HUDEP-2 (cell line): ENCODE results near the gene RAB11A.

ENCODE experiments used
- DNase-seq, 76 experiments: peaks; one replicate each; lab custom pipeline; 2025; ENCODE audit not compliant: unreplicated experiment in 76 of 76; lab: John Stamatoyannopoulos, UW

Gene RAB11A

GRCh38 chr15:65914981-65915925 is 46.0 kb downstream of the RAB11A start:
- no peak for DNase-seq

- no peak for DNase-seq
These were observed 46.9 kb downstream of the RAB11A start for GRCh38 chr15:65916041-65916663.

GRCh38 chr15:65916664-65917406 is 47.5 kb downstream of the RAB11A start:
- peak in 10 of 76 experiments; percentile 2 to 19 (median 10) for DNase-seq

GRCh38 chr15:65917407-65917756 is 48.1 kb downstream of the RAB11A start:
- no peak for DNase-seq

GRCh38 chr15:65917936-65918335 is 48.6 kb downstream of the RAB11A start:
- DNase-seq = no peak

GRCh38 chr15:65918357-65918920 is 49.1 kb downstream of the RAB11A start:
- DNase-seq = no peak

- DNase-seq = no peak
These were observed 49.7 kb downstream of the RAB11A start for GRCh38 chr15:65918945-65919344.

GRCh38 chr15:65919353-65919752 is 50.1 kb downstream of the RAB11A start:
- no peak for DNase-seq

- DNase-seq = no peak
These were observed 50.8 kb downstream of the RAB11A start for GRCh38 chr15:65920121-65920520.

- no peak for DNase-seq
These were observed 51.6 kb downstream of the RAB11A start for GRCh38 chr15:65920825-65921309.

GRCh38 chr15:65921780-65922179 is 52.5 kb downstream of the RAB11A start:
- no peak for DNase-seq

- no peak for DNase-seq
These were observed 53.3 kb downstream of the RAB11A start for GRCh38 chr15:65922621-65923020.

- DNase-seq = peak in 12 of 76 experiments; percentile 4 to 40 (median 12)
These were observed 54.0 kb downstream of the RAB11A start for GRCh38 chr15:65923264-65923663.

- DNase-seq = no peak
These were observed 54.7 kb downstream of the RAB11A start for GRCh38 chr15:65924004-65924403.

- no peak for DNase-seq
These were observed 56.0 kb downstream of the RAB11A start for GRCh38 chr15:65925338-65925737.

GRCh38 chr15:65926459-65926858 is 57.2 kb downstream of the RAB11A start:
- no peak for DNase-seq

GRCh38 chr15:65926899-65927298 is 57.6 kb downstream of the RAB11A start:
- DNase-seq = no peak

- no peak for DNase-seq
These were observed 58.3 kb downstream of the RAB11A start for GRCh38 chr15:65927545-65927944.

- DNase-seq = no peak
These were observed 60.3 kb downstream of the RAB11A start for GRCh38 chr15:65929573-65929972.

- no peak for DNase-seq
These were observed 60.8 kb downstream of the RAB11A start for GRCh38 chr15:65930134-65930533.

GRCh38 chr15:65931221-65931620 is 61.9 kb downstream of the RAB11A start:
- no peak for DNase-seq
